VCaP (cell line): ENCODE data around the gene MOB3A.
A peak's percentile ranks its signal among the peaks of the same experiment; 100 is the strongest.

Experiments
- H3K27ac ChIP-seq: fragments of 450-650 bp; 2 replicates; pipeline ENCODE4 v1.5.1; 2017
- TF ChIP-seq, protein P1 (sequence below): fragments of 450-650 bp; conservative IDR thresholded peaks from 2 replicates; pipeline ENCODE4 v1.5.1; 2017; ENCODE audit warnings: mild to moderate bottlenecking, moderate library complexity

The MOB3A gene

DNA sequence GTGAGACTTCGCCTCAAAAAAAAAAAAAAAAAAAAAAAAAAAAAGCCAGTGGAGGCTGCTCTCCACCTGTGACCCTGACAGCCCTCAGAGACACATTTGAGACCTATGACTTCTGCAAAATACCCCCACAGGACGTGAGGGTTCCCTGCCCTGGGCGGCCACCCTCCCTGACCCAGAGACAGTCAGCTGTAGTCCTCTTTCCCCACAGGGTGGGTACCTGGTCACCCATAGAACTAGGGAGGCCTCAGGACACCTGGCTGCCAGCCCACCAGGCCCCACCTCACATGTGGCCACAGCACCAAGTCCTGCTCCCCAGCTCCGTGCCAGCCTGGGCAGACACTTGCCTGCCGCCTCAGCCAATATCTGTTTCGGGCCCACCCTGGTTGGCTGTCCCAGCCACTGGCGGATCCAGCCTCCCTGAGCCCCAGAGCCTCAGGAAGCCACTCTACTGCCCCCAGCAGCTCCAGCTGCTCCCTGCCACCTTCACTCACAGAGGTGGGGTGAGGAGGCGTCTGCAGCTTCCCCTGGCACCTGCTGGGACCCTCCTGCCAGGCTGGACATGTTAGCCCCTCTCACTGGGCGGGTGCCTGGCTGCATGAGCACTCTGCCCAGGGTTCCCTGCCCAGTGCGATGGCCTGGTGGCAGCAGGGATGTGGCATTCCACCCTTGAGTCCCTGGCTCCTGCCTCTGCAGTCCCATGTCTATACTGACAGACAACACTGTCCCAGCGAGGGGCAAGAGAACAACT, 52.0 kb downstream of the MOB3A start:
- TF ChIP-seq, protein P1, sequence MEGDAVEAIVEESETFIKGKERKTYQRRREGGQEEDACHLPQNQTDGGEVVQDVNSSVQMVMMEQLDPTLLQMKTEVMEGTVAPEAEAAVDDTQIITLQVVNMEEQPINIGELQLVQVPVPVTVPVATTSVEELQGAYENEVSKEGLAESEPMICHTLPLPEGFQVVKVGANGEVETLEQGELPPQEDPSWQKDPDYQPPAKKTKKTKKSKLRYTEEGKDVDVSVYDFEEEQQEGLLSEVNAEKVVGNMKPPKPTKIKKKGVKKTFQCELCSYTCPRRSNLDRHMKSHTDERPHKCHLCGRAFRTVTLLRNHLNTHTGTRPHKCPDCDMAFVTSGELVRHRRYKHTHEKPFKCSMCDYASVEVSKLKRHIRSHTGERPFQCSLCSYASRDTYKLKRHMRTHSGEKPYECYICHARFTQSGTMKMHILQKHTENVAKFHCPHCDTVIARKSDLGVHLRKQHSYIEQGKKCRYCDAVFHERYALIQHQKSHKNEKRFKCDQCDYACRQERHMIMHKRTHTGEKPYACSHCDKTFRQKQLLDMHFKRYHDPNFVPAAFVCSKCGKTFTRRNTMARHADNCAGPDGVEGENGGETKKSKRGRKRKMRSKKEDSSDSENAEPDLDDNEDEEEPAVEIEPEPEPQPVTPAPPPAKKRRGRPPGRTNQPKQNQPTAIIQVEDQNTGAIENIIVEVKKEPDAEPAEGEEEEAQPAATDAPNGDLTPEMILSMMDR: no peak
- 0 out of 2 replicates have a peak overlapping the region, but pooled peaks have one; percentile 14 for H3K27ac ChIP-seq

DNA sequence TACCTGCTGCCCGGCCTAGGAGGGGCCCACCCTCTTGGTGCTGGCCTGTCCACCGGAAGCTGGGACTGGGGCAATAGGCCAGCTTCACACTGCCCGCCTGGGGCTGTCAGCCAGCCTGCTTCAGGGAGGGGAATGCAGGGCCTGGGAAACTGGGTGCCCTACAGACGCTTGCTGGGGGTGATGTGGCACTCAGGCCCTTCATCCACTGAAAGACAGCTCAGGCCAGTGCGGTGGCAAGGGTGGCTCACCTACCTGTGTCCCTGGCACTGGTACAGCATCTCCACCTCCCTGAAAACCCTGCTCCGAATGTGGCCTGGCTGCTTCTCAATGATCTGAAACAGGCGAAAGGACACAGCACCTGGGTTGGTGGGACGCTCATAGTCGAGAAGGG, 52.9 kb downstream of the MOB3A start:
- H3K27ac ChIP-seq: peak overlapping the region; percentile 78
- TF ChIP-seq, protein P1: no peak

DNA sequence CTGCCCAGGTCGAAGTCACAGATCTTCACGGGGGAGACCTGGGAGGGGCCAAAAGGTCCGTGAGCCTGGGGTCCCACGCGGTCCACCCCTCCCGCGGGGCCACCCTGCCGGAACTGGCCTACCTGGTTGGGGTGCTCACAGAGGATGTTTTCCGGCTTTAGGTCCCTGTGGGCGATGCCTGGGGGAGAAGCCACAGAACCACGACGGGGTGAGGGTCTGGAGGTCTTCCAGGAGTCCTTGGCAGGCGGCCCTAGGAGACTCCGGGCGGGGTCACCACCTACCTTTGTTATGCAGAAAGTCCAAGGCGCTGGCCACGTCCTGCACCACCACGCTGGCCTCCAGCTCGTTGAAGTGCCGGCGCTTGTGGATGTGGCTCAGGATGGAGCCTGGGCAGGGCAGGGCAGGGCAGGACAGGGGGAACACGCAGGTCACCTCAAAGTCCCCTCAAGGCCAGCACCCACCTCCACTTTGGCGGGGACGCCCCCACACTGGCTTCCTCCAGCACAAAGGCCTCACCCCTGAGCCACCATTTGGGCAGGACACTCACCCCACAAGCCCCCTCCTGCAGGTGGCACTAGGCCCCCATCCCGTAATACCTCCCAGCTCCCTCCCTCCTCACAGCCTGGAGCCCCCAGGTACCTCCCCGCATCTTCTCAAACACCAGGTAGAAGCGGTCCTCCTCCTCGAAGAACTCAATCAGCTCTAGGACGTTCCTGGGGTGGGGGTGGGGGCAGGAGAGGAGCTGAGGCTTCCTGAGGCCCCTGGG, 53.5 kb downstream of the MOB3A start:
- TF ChIP-seq, protein P1: no peak
- peak overlapping the region; percentile 78 for H3K27ac ChIP-seq

DNA sequence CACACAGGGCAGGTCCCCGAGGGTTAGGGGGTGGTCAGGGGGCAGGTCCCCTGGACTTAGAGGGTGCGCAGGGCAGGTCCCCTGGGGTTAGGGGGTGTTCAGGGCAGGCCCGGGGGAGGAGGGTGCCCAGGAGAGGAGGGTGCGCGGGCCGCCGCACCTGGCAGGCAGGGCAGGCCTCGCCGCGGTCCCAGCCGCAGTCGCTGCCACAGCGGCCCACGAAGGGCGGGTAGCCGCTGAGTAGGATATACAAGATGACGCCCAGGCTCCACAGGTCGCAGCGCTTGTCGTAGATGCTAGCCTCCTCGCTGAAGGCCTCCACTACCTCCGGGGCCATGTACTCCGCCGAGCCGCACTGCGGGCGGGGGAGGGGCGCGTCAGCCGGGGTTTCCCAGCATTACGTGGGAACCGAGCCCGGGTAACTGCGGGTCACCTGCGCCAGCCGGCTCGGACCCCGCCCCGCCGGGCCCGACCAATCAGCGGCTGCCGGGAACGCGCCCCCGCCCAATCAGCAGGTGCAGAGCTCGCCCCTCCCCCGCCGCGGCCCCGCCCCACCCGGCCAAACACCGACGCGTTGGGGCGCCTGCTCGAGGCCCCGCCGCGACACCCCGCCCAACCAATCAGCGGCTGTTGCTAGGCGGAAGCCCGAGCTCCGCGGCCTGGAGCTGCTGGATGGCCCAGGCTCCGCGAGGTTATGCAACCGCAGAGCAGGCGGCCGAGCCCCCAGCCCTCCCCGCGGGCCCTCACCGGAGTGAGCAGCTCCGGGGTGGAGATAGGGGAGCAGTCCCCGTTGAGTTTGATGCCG, 54.2 kb downstream of the MOB3A start:
- H3K27ac ChIP-seq: peak overlapping the region; percentile 78
- TF ChIP-seq, protein P1: no peak

DNA sequence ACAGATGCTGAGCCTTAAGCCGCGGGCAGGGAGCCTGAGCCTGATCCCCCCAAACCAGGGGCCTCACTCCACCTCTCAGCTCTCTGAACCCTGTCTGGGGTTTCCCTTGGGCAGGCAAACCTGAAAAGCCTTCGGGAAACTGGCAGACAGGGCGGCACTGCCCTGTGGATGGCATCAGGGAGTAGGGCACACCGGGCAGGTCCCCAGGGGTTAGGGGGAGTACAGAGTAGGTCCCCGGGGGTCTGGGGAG, 54.8 kb downstream of the MOB3A start:
- H3K27ac ChIP-seq: peak overlapping the region; percentile 78
- TF ChIP-seq, protein P1: no peak

DNA sequence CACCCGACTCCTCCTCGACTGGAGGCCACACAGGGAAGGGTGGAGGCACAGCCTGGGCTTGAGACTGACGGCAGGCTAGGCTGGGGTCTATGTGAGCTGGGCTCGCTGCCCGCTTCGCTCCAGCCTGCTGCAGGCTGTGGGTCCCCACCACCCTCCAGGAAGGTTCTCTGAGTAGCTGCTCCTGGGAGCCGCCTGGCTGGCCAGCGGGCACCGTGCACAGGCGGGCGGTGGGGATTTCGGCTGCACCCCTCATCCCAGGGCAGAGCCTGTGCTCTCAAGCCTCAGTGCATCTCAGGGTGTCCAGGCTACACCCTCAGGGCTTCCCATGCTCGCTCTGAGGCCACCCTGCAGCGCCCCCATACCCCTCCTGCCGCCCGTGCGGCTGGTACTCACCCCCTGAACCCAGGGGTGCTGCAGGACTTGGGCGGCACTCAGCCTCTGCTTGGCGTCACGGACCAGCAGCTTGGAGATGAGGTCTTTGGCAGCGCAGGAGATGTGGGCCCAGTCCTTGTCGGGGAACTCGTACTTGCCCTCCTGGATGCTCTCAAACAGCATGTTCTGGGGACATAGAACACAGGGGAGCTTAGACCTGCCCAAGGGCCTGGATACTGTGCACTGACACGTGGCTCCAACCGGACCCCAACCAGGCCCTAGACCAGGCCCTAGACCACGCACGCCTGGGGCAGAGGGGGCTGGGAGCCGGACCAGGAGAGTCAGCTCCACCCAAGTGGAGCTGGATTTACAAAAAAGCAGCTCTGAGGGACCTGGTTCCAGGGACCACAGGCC, 55.3 kb downstream of the MOB3A start:
- TF ChIP-seq, protein P1: no peak
- peak overlapping the region; percentile 78 for H3K27ac ChIP-seq
